ENCODE results near the gene B3GNT8. TPM values are rescaled to one million over a fixed set of nuclear protein-coding genes. Genes with fewer than 3 reads are reported as not detected.

B3GNT8 gene
- total and polyA plus RNA-seq, 11 donors: 5.0 to 12.6 (median 9.4) TPM

DNA sequence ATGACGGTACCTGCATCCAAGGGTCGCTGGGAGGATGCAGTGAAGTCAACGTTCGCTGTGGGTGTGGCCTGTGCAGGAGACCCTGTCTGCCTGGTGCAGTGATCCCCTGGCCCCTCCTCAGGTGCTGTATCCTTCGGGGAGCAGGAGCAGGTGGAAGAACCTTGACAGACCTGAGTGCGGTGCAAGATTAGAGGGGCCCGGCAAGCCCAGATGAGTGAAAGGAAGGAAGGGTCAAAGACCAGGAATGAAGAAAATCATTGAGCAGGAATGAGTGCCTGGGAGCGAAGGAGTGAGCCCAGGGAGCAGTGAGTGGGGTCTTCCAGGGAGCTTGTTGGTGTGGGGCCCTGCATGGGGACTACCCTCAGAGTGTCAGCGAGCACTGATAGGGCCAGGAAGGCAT lies 12.7 kb downstream of the B3GNT8 start:
- TF ChIP-seq, protein P1, sequence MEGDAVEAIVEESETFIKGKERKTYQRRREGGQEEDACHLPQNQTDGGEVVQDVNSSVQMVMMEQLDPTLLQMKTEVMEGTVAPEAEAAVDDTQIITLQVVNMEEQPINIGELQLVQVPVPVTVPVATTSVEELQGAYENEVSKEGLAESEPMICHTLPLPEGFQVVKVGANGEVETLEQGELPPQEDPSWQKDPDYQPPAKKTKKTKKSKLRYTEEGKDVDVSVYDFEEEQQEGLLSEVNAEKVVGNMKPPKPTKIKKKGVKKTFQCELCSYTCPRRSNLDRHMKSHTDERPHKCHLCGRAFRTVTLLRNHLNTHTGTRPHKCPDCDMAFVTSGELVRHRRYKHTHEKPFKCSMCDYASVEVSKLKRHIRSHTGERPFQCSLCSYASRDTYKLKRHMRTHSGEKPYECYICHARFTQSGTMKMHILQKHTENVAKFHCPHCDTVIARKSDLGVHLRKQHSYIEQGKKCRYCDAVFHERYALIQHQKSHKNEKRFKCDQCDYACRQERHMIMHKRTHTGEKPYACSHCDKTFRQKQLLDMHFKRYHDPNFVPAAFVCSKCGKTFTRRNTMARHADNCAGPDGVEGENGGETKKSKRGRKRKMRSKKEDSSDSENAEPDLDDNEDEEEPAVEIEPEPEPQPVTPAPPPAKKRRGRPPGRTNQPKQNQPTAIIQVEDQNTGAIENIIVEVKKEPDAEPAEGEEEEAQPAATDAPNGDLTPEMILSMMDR (IDR thresholded peaks at IDR 0.05): no peak
- no peak for TF ChIP-seq POLR2A (IDR thresholded peaks at IDR 0.05)
- intact Hi-C loops (cut with DNase I): no loop called here
- 86 to 90% (median 87%) methylated on average over 9 of the region's 9 CpGs for WGBS, 4 donors
- ATAC-seq (no peak), DNase-seq (peak in 1 of 5 donors; percentile 21)
- Histone ChIP-seq H3K27ac (no peak overlapping the region), H3K36me3 (peaks cover 0 to 79% (median 64%) of the 10 kb centered on the region in 9 donors), H3K4me3 (no peak overlapping the region), H3K27me3 (no peaks in the 10 kb centered on the region), H3K9me3 (no peaks in the 10 kb centered on the region), H3K4me1 (peaks cover 0 to 42% (median 27%) of the 10 kb centered on the region in 12 donors)

DNA sequence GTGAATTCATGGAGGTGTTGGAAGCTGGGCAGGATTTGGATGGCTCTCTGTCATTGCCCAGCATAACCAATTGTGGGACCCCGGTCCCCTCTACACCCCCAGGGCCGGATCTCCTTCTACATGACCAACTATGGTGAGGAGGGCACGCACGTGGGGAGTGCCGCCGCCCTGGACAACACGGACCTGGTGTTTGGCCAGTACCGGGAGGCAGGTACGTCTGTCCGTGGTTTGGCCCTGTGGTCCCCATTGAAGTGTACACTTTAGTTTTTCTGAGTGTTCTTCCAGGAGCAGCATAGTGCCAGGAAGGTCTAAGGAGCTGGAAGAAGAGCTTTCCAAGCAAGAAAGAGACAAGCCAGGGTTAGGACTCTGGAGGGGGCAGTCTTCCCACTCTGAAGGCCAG lies 13.2 kb downstream of the B3GNT8 start:
- Histone ChIP-seq H3K27ac (no peak overlapping the region), H3K4me3 (no peak overlapping the region), H3K4me1 (peaks cover 0 to 48% (median 31%) of the 10 kb centered on the region in 12 donors), H3K9me3 (no peaks in the 10 kb centered on the region), H3K27me3 (no peaks in the 10 kb centered on the region), H3K36me3 (peaks cover 0 to 74% (median 59%) of the 10 kb centered on the region in 9 donors)
- intact Hi-C loops (cut with DNase I): no loop called here
- DNase-seq (no peak), ATAC-seq (no peak)
- TF ChIP-seq POLR2A (IDR thresholded peaks at IDR 0.05): no peak
- TF ChIP-seq, protein P1 (IDR thresholded peaks at IDR 0.05): no peak
- 90 to 96% (median 94%) methylated on average over 10 of the region's 10 CpGs for WGBS, 4 donors

GRCh38 chr19:41412953-41413352 lies 14.2 kb downstream of the B3GNT8 start:
- Histone ChIP-seq H3K4me1 (peaks cover 0 to 57% (median 40%) of the 10 kb centered on the region in 12 donors), H3K27me3 (no peaks in the 10 kb centered on the region), H3K27ac (peak overlapping the region in 4 of 12 donors; percentile 6 to 85 (median 78)), H3K9me3 (no peaks in the 10 kb centered on the region), H3K36me3 (peaks cover 0 to 64% (median 49%) of the 10 kb centered on the region in 9 donors), H3K4me3 (no peak overlapping the region)
- DNase-seq: no peak
- no peak for TF ChIP-seq POLR2A (IDR thresholded peaks at IDR 0.05)
- TF ChIP-seq, protein P1 (IDR thresholded peaks at IDR 0.05): no peak
- WGBS, 4 donors: 95 to 97% (median 97%) methylated on average over 5 of the region's 5 CpGs
- intact Hi-C loops (cut with DNase I): no loop called here
- ATAC-seq: no peak

DNA sequence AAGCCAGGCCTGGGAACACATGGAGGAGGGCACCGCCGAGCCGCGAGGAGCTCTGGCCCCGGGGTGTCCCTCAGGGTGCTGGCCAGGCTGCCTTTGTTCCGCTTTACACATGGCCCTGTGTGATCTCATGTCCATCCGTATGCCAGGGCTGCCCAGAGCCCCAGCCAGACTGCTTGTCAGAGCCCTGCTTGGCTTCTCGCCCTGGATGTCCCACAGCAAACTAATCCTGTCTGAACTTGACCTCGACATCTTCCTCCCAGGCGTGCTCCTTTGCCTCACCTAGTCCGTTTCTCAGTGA lies 15.3 kb downstream of the B3GNT8 start:
- peaks cover 0 to 67% (median 50%) of the 10 kb centered on the region in 12 donors for H3K4me1 ChIP-seq
- peak; percentile 82 to 87 (median 85) for ATAC-seq

More for the DNA sequence above, 15.3 kb downstream of the B3GNT8 start:
- Histone ChIP-seq H3K27ac (peak overlapping the region; percentile 6 to 88 (median 78)), H3K27me3 (no peaks in the 10 kb centered on the region), H3K36me3 (peaks cover 0 to 54% (median 40%) of the 10 kb centered on the region in 9 donors), H3K4me3 (no peak overlapping the region), H3K9me3 (no peaks in the 10 kb centered on the region)
- 31 to 48% (median 44%) methylated on average over 11 of the region's 11 CpGs for WGBS, 4 donors
- intact Hi-C loops (cut with DNase I): loop anchor here in 1 of 10 donors (2.0 kb wide), 1 partner anchor 15 kb away; the partner anchor contains the start of gene B3GNT8
- DNase-seq: peak; percentile 72 to 89 (median 80)
- TF ChIP-seq, protein P1 (IDR thresholded peaks at IDR 0.05): no peak
- no peak for TF ChIP-seq POLR2A (IDR thresholded peaks at IDR 0.05)
